Measurements from ENCODE around the gene ARIH1. TPM values are rescaled to one million over a fixed set of nuclear protein-coding genes. Genes with fewer than 3 reads are reported as not detected.

ARIH1 gene
- total and polyA plus RNA-seq, 2 experiments from 2014 or later: 93.1 to 132 TPM

DNA sequence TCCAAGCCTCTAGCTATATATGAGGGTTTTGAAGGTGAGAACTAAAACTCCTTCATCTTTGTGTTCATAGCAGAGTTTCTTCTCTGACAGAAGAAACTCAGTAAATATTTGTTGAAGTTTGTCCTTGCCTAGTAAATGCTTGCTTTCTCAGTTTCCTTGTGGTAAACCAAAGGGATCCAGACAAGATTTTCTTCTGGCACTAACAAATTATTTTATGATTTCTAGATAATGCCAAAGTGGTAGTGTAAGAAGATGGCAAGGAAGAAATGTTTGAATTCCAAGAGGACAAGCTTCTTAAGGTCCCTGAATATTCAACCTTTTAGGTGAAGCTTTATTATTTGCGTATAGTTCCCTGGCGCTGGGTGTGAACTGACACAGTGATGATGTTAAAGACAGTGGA lies 14.4 kb downstream of the ARIH1 start:
- TF ChIP-seq, protein P1, sequence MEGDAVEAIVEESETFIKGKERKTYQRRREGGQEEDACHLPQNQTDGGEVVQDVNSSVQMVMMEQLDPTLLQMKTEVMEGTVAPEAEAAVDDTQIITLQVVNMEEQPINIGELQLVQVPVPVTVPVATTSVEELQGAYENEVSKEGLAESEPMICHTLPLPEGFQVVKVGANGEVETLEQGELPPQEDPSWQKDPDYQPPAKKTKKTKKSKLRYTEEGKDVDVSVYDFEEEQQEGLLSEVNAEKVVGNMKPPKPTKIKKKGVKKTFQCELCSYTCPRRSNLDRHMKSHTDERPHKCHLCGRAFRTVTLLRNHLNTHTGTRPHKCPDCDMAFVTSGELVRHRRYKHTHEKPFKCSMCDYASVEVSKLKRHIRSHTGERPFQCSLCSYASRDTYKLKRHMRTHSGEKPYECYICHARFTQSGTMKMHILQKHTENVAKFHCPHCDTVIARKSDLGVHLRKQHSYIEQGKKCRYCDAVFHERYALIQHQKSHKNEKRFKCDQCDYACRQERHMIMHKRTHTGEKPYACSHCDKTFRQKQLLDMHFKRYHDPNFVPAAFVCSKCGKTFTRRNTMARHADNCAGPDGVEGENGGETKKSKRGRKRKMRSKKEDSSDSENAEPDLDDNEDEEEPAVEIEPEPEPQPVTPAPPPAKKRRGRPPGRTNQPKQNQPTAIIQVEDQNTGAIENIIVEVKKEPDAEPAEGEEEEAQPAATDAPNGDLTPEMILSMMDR (IDR thresholded peaks at IDR 0.05; ENCODE audit: low read depth, low read length): no peak
- no peak overlapping the region for H3K4me3 ChIP-seq
- no peak overlapping the region for H3K27ac ChIP-seq
- H3K9me3 ChIP-seq (ENCODE audit: low read depth): no peaks in the 10 kb centered on the region
- no peaks in the 10 kb centered on the region for H3K36me3 ChIP-seq
- DNase-seq (ENCODE audit: low read depth in 1 of 2, low spot score in 1 of 2): no peak
- peaks cover 13% of the 10 kb centered on the region for H3K4me1 ChIP-seq (ENCODE audit: low read depth)
- H3K27me3 ChIP-seq: no peaks in the 10 kb centered on the region

DNA sequence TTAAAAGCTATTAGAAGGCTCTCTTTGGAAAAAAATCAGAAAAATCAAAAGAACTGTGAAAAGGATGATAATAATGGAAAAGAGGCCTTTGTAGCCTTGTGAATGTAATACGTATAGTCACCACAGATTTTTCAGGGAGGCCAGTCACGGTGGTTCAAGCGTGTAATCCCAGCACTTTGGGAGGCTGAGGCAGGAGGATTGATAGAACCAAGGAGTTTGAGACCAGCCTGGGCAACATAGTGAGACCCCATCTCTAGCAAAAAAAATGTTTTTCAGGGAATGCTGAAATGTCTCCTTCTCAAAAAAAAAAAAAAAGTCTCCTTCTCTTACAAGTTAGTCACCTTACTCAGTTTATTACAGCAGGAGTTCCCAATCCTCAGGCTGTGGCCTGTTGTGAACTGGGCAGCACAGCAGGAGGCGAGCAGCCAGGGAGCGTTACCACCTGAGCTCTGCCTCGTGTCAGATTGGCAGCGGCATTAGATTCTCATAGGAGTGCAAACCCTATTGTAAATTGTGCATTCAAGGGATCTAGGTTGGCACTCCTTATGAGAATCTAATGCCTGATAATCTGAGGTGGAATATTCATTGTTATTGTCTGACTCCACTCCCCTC lies 15.9 kb downstream of the ARIH1 start:
- Histone ChIP-seq H3K4me1 (ENCODE audit: low read depth) (peaks cover 18% of the 10 kb centered on the region), H3K27ac (no peak overlapping the region), H3K27me3 (no peaks in the 10 kb centered on the region), H3K36me3 (no peaks in the 10 kb centered on the region), H3K4me3 (no peak overlapping the region), H3K9me3 (ENCODE audit: low read depth) (no peaks in the 10 kb centered on the region)
- no peak for DNase-seq (ENCODE audit: low read depth in 1 of 2, low spot score in 1 of 2)
- TF ChIP-seq, protein P1 (IDR thresholded peaks at IDR 0.05; ENCODE audit: low read depth, low read length): no peak

DNA sequence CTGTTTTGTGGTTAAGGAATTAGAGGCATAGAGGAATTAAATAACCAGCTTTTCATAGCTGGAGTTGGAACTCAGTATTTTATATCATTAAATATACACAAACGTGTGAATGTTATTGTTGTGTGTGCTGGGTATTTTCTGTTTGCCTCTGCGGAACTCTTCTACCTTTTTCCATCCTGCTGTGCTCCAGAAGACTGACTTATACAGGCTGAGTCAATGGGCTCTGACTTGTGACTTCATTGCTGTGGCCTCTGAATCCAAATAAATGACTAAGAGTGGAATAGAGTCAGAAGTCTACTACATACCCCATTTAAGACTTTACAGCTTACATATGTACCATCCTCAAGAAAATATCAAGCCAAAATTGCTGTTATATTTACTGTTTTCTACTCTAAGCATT lies 17.6 kb downstream of the ARIH1 start:
- Histone ChIP-seq H3K27me3 (no peaks in the 10 kb centered on the region), H3K4me3 (no peak overlapping the region), H3K27ac (peak overlapping the region; percentile 5), H3K9me3 (ENCODE audit: low read depth) (no peaks in the 10 kb centered on the region), H3K36me3 (no peaks in the 10 kb centered on the region), H3K4me1 (ENCODE audit: low read depth) (peaks cover 8% of the 10 kb centered on the region)
- DNase-seq (ENCODE audit: low read depth in 1 of 2, low spot score in 1 of 2): peak in 1 of 2 donors; percentile 37
- TF ChIP-seq, protein P1 (IDR thresholded peaks at IDR 0.05; ENCODE audit: low read depth, low read length): no peak

- peak in 1 of 2 donors; percentile 19 for DNase-seq (ENCODE audit: low read depth in 1 of 2, low spot score in 1 of 2)
- no peaks in the 10 kb centered on the region for H3K36me3 ChIP-seq
- H3K27ac ChIP-seq: no peak overlapping the region
- no peaks in the 10 kb centered on the region for H3K27me3 ChIP-seq
- H3K4me1 ChIP-seq (ENCODE audit: low read depth): peaks cover 5% of the 10 kb centered on the region
- no peaks in the 10 kb centered on the region for H3K9me3 ChIP-seq (ENCODE audit: low read depth)
- TF ChIP-seq, protein P1 (IDR thresholded peaks at IDR 0.05; ENCODE audit: low read depth, low read length): no peak
- no peak overlapping the region for H3K4me3 ChIP-seq
These were observed 18.6 kb downstream of the ARIH1 start for GRCh38 chr15:72492733-72493132.

DNA sequence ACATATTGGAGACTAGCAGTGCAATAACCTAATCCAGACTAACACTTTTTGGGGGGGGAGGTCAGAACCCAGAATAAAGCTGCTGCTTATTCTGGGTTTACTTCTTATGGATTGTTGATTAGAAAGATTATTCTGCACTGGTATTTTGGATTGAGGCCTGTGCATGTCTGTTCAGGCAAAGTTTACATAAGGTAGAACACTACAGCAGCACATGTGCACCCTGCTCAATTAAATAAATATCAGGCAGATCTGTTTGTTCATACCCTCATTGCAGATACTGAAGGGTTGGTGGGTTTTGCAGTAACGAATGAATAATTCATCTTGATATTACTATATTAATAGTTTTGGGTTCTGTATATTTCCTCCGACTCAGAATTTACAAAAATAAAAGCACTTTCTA lies 19.1 kb downstream of the ARIH1 start:
- Histone ChIP-seq H3K27ac (no peak overlapping the region), H3K4me1 (ENCODE audit: low read depth) (peaks cover 5% of the 10 kb centered on the region), H3K4me3 (no peak overlapping the region), H3K36me3 (no peaks in the 10 kb centered on the region), H3K9me3 (ENCODE audit: low read depth) (no peaks in the 10 kb centered on the region), H3K27me3 (no peaks in the 10 kb centered on the region)
- no peak for DNase-seq (ENCODE audit: low read depth in 1 of 2, low spot score in 1 of 2)
- TF ChIP-seq, protein P1 (IDR thresholded peaks at IDR 0.05; ENCODE audit: low read depth, low read length): no peak
